SK-N-SH treated with all-trans-retinoic acid at 6 μM for 48 hours (cell line): ENCODE measurements around the gene HOXC9.

ENCODE experiments used
- ARNTL ChIP-seq: fragments of 450-650 bp; formaldehyde crosslinking; IDR thresholded peaks from 2 replicates; pipeline ENCODE4 v1.5.0; 2020; ENCODE audit warnings: low read depth, mild to moderate bottlenecking, moderate library complexity, borderline replicate concordance
- BACH2 ChIP-seq: fragments of 250-450 bp; sonication (Bioruptor Pico); IDR thresholded peaks from 2 replicates; pipeline ENCODE4 v1.9.0; 2021; ENCODE audit warnings: mild to moderate bottlenecking, borderline replicate concordance
- CREB5 ChIP-seq: fragments of 250-450 bp; sonication (Bioruptor Pico); IDR thresholded peaks from 2 replicates; pipeline ENCODE4 v1.5.1; 2020; ENCODE audit warnings: low read depth, mild to moderate bottlenecking, moderate library complexity
- CSRNP3 ChIP-seq: fragments of 250-450 bp; sonication (Bioruptor Pico); IDR thresholded peaks from 2 replicates; pipeline ENCODE4 v1.5.1; 2021; ENCODE audit warnings: mild to moderate bottlenecking, moderate library complexity
- GLIS3 ChIP-seq: fragments of 250-450 bp; sonication (Bioruptor Pico); IDR thresholded peaks from 2 replicates; pipeline ENCODE4 v1.5.0; 2020; ENCODE audit warnings: mild to moderate bottlenecking, moderate library complexity
- ISL1 ChIP-seq: fragments of 250-450 bp; sonication (Bioruptor Pico); IDR thresholded peaks from 2 replicates; pipeline ENCODE4 v2.1.2; 2022; ENCODE audit warnings: mild to moderate bottlenecking, moderate library complexity
- OSR1 ChIP-seq: fragments of 250-450 bp; sonication (Bioruptor Pico); IDR thresholded peaks from 2 replicates; pipeline ENCODE4 v1.8.0; 2022; ENCODE audit warnings: moderate library complexity, mild to moderate bottlenecking, inconsistent platforms
- PATZ1 ChIP-seq: fragments of 250-450 bp; sonication (Bioruptor Pico); IDR thresholded peaks from 2 replicates; pipeline ENCODE4 v1.8.0; 2020; ENCODE audit warnings: mild to moderate bottlenecking, moderate library complexity, borderline replicate concordance
- POU6F1 ChIP-seq: fragments of 250-450 bp; sonication (Bioruptor Pico); IDR thresholded peaks from 2 replicates; pipeline ENCODE4 v1.8.0; 2021; ENCODE audit warnings: low read depth, mild to moderate bottlenecking, moderate library complexity, borderline replicate concordance
- RARB ChIP-seq: fragments of 250-450 bp; sonication (Bioruptor Pico); IDR thresholded peaks from 2 replicates; pipeline ENCODE4 v1.8.0; 2021; ENCODE audit warnings: mild to moderate bottlenecking, moderate library complexity
- TOX ChIP-seq: fragments of 250-450 bp; sonication (Bioruptor Pico); IDR thresholded peaks from 2 replicates; pipeline ENCODE4 v1.8.0; 2021; ENCODE audit warnings: mild to moderate bottlenecking, moderate library complexity, borderline replicate concordance
- ZC3H10 ChIP-seq: fragments of 250-450 bp; sonication (Bioruptor Pico); IDR thresholded peaks from 2 replicates; pipeline ENCODE4 v1.5.1; 2021; ENCODE audit warnings: mild to moderate bottlenecking, moderate library complexity
- ZFP3 ChIP-seq: fragments of 250-450 bp; sonication (Bioruptor Pico); IDR thresholded peaks from 2 replicates; pipeline ENCODE4 v1.5.0; 2020; ENCODE audit warnings: mild to moderate bottlenecking, moderate library complexity

GRCh38 chr12:53983568-53983949, 16.4 kb upstream of the HOXC9 start:
- TF ChIP-seq ISL1 (CRISPR knock-in tag), result no peak
- TF ChIP-seq ZFP3 (CRISPR knock-in tag), result no peak
- TF ChIP-seq RARB (CRISPR knock-in tag), result no peak
- no peak for TF ChIP-seq PATZ1 (CRISPR knock-in tag)
- no peak for TF ChIP-seq OSR1 (CRISPR knock-in tag)
- no peak for TF ChIP-seq ZC3H10 (CRISPR knock-in tag)
- TF ChIP-seq BACH2 (CRISPR knock-in tag), result no peak
- no peak for TF ChIP-seq TOX (CRISPR knock-in tag)
- no peak for TF ChIP-seq CSRNP3 (CRISPR knock-in tag)
- TF ChIP-seq CREB5 (CRISPR knock-in tag), result no peak
- no peak for TF ChIP-seq GLIS3 (CRISPR knock-in tag)
- no peak for TF ChIP-seq POU6F1 (CRISPR knock-in tag)
- no peak for TF ChIP-seq ARNTL (CRISPR knock-in tag)
